SK-N-SH treated with all-trans-retinoic acid at 6 μM for 48 hours (cell line): ENCODE measurements around the gene SMARCD2.
"Not testable (repeated sequence)": the region's sequence is repeated elsewhere in the genome, so short reads cannot be mapped to it uniquely, and the experiment has no call there.

Source experiments
- ATAC-seq: fragments of 200-7000 bp; cut with Tn5 transposase; 3 replicates; pipeline ENCODE4 v1.9.1; 2020; ENCODE audit warnings: mild to moderate bottlenecking, moderate library complexity
- ARNTL ChIP-seq: fragments of 450-650 bp; formaldehyde crosslinking; IDR thresholded peaks from 2 replicates; pipeline ENCODE4 v1.5.0; 2020; ENCODE audit warnings: low read depth, mild to moderate bottlenecking, moderate library complexity, borderline replicate concordance
- BACH2 ChIP-seq: fragments of 250-450 bp; sonication (Bioruptor Pico); IDR thresholded peaks from 2 replicates; pipeline ENCODE4 v1.9.0; 2021; ENCODE audit warnings: mild to moderate bottlenecking, borderline replicate concordance
- CREB5 ChIP-seq: fragments of 250-450 bp; sonication (Bioruptor Pico); IDR thresholded peaks from 2 replicates; pipeline ENCODE4 v1.5.1; 2020; ENCODE audit warnings: low read depth, mild to moderate bottlenecking, moderate library complexity
- CSDC2 ChIP-seq: fragments of 250-450 bp; sonication (Bioruptor Pico); IDR thresholded peaks from 2 replicates; pipeline ENCODE4 v1.5.0; 2020; ENCODE audit warnings: mild to moderate bottlenecking, moderate library complexity
- CSRNP3 ChIP-seq: fragments of 250-450 bp; sonication (Bioruptor Pico); IDR thresholded peaks from 2 replicates; pipeline ENCODE4 v1.5.1; 2021; ENCODE audit warnings: mild to moderate bottlenecking, moderate library complexity
- GLIS3 ChIP-seq: fragments of 250-450 bp; sonication (Bioruptor Pico); IDR thresholded peaks from 2 replicates; pipeline ENCODE4 v1.5.0; 2020; ENCODE audit warnings: mild to moderate bottlenecking, moderate library complexity
- ISL1 ChIP-seq: fragments of 250-450 bp; sonication (Bioruptor Pico); IDR thresholded peaks from 2 replicates; pipeline ENCODE4 v2.1.2; 2022; ENCODE audit warnings: mild to moderate bottlenecking, moderate library complexity
- PATZ1 ChIP-seq: fragments of 250-450 bp; sonication (Bioruptor Pico); IDR thresholded peaks from 2 replicates; pipeline ENCODE4 v1.8.0; 2020; ENCODE audit warnings: mild to moderate bottlenecking, moderate library complexity, borderline replicate concordance
- POU6F1 ChIP-seq: fragments of 250-450 bp; sonication (Bioruptor Pico); IDR thresholded peaks from 2 replicates; pipeline ENCODE4 v1.8.0; 2021; ENCODE audit warnings: low read depth, mild to moderate bottlenecking, moderate library complexity, borderline replicate concordance
- PPARA ChIP-seq: fragments of 250-450 bp; sonication (Bioruptor Pico); IDR thresholded peaks from 2 replicates; pipeline ENCODE4 v1.5.0; 2020; ENCODE audit warnings: mild to moderate bottlenecking, borderline replicate concordance
- RARB ChIP-seq: fragments of 250-450 bp; sonication (Bioruptor Pico); IDR thresholded peaks from 2 replicates; pipeline ENCODE4 v1.8.0; 2021; ENCODE audit warnings: mild to moderate bottlenecking, moderate library complexity
- SNAI2 ChIP-seq: fragments of 250-450 bp; sonication (Bioruptor Pico); IDR thresholded peaks from 2 replicates; pipeline ENCODE4 v1.5.0; 2020; ENCODE audit warnings: mild to moderate bottlenecking, moderate library complexity
- TCF4 ChIP-seq: fragments of 250-450 bp; sonication (Bioruptor Pico); IDR thresholded peaks from 2 replicates; pipeline ENCODE4 v1.8.0; 2021; ENCODE audit warnings: mild to moderate bottlenecking, moderate library complexity, borderline replicate concordance
- TOX ChIP-seq: fragments of 250-450 bp; sonication (Bioruptor Pico); IDR thresholded peaks from 2 replicates; pipeline ENCODE4 v1.8.0; 2021; ENCODE audit warnings: mild to moderate bottlenecking, moderate library complexity, borderline replicate concordance
- TSHZ2 ChIP-seq: fragments of 250-450 bp; sonication (Bioruptor Pico); IDR thresholded peaks from 2 replicates; pipeline ENCODE4 v1.5.0; 2020; ENCODE audit warnings: mild to moderate bottlenecking, moderate library complexity
- ZC3H10 ChIP-seq: fragments of 250-450 bp; sonication (Bioruptor Pico); IDR thresholded peaks from 2 replicates; pipeline ENCODE4 v1.5.1; 2021; ENCODE audit warnings: mild to moderate bottlenecking, moderate library complexity
- ZFP3 ChIP-seq: fragments of 250-450 bp; sonication (Bioruptor Pico); IDR thresholded peaks from 2 replicates; pipeline ENCODE4 v1.5.0; 2020; ENCODE audit warnings: mild to moderate bottlenecking, moderate library complexity
- ZFP30 ChIP-seq: fragments of 450-650 bp; formaldehyde crosslinking; IDR thresholded peaks from 2 replicates; pipeline ENCODE4 v1.5.0; 2022; ENCODE audit warnings: mild to moderate bottlenecking, moderate library complexity
- ZNF565 ChIP-seq: fragments of 450-650 bp; formaldehyde crosslinking; conservative IDR thresholded peaks from 2 replicates; pipeline ENCODE4 v1.5.0; 2020; ENCODE audit warnings: low read depth, mild to moderate bottlenecking, moderate library complexity
- ZNF70 ChIP-seq: fragments of 450-650 bp; formaldehyde crosslinking; IDR thresholded peaks from 2 replicates; pipeline ENCODE4 v1.5.0; 2020; ENCODE audit warnings: mild to moderate bottlenecking, moderate library complexity
- ZNF8 ChIP-seq: fragments of 450-650 bp; formaldehyde crosslinking; IDR thresholded peaks from 2 replicates; pipeline ENCODE4 v1.5.0; 2020; ENCODE audit warnings: mild to moderate bottlenecking, moderate library complexity

Gene SMARCD2

GRCh38 chr17:63843910-63844677 is 1.6 kb upstream of the SMARCD2 start:
- no peak for TF ChIP-seq CSDC2 (CRISPR knock-in tag)
- TF ChIP-seq TSHZ2 = no peak
- no peak for TF ChIP-seq POU6F1 (CRISPR knock-in tag)
- TF ChIP-seq ZNF70 = no peak
- no peak for TF ChIP-seq ARNTL (CRISPR knock-in tag)
- no peak for TF ChIP-seq ZC3H10
- no peak for TF ChIP-seq CSRNP3 (CRISPR knock-in tag)
- no peak for TF ChIP-seq RARB
- no peak for TF ChIP-seq GLIS3 (CRISPR knock-in tag)
- TF ChIP-seq TCF4 (CRISPR knock-in tag) = no peak
- TF ChIP-seq BACH2 (CRISPR knock-in tag) = no peak
- no peak for TF ChIP-seq SNAI2 (CRISPR knock-in tag)
- no peak for TF ChIP-seq ZFP30
- TF ChIP-seq PATZ1 (CRISPR knock-in tag) = no peak
- no peak for TF ChIP-seq PPARA
- no peak for TF ChIP-seq ZNF565 (CRISPR knock-in tag)
- no peak for TF ChIP-seq ISL1
- TF ChIP-seq, all 23 proteins: peak for 0

GRCh38 chr17:63843387-63843888 is 953 bp upstream of the SMARCD2 start:
- ATAC-seq = not testable (repeated sequence)

More at GRCh38 chr17:63843910-63844677, 1.6 kb upstream of the SMARCD2 start:
- ATAC-seq = no peak

- ATAC-seq = peak; percentile 7
- TF ChIP-seq PPARA = no peak
- TF ChIP-seq ARNTL (CRISPR knock-in tag) = no peak
- no peak for TF ChIP-seq TCF4 (CRISPR knock-in tag)
- TF ChIP-seq, all 23 proteins: peak for 0
These were observed 329 bp downstream of the SMARCD2 start for GRCh38 chr17:63842173-63842539.

- ATAC-seq = peak; percentile 87
- TF ChIP-seq TCF4 (CRISPR knock-in tag) = peak; percentile 73; the same call in 1 of the 2 replicates
- TF ChIP-seq CSRNP3 (CRISPR knock-in tag) = no peak
- TF ChIP-seq CREB5 (CRISPR knock-in tag) = no peak
- no peak for TF ChIP-seq ZNF8 (CRISPR knock-in tag)
- no peak for TF ChIP-seq ZNF565 (CRISPR knock-in tag)
- no peak for TF ChIP-seq ZFP3
- no peak for TF ChIP-seq TOX (CRISPR knock-in tag)
- TF ChIP-seq PATZ1 (CRISPR knock-in tag) = no peak
- no peak for TF ChIP-seq ZC3H10
- TF ChIP-seq GLIS3 (CRISPR knock-in tag) = 0 out of 2 replicates have a peak, but pooled peaks have one; percentile 36
- TF ChIP-seq ARNTL (CRISPR knock-in tag) = no peak
These were observed 924 bp downstream of the SMARCD2 start for GRCh38 chr17:63841350-63842172.
